ENCODE data around the gene GRIN2B.
A peak's percentile ranks its signal among the peaks of the same experiment; 100 is the strongest.

The GRIN2B gene

GRCh38 chr12:13981296-13981962, at the start of gene GRIN2B:
Gene GRIN2B (minus strand): TSS chr12:13981602. CDS start chr12:13866208, 115,394 bp downstream.
- DNase-seq (ENCODE audit: low read depth, low spot score): no peak
- TF ChIP-seq POLR2AphosphoS5 (IDR thresholded peaks at IDR 0.05; ENCODE audit: borderline replicate concordance, low read depth, low read length) (no peak), EZH2 (IDR thresholded peaks at IDR 0.05) (peak; percentile 92), FOXP2 (optimal IDR thresholded peaks at IDR 0.05; ENCODE audit: control extremely low read depth, extremely low read length, insufficient read depth) (no peak)
- H3K9ac ChIP-seq (ENCODE audit: insufficient read length): no peak within 1 kb of the TSS
- H3K27ac ChIP-seq: no peak within 1 kb of the TSS
- H3K4me3 ChIP-seq: no peak within 1 kb of the TSS
- no peaks in the 10 kb centered on the region for H3K36me3 ChIP-seq (ENCODE audit: insufficient read depth, low read length)
- no peaks in the 10 kb centered on the region for H3K9me3 ChIP-seq (ENCODE audit: low read depth, low read length)

- H3K4me3 ChIP-seq: no peak overlapping the region
- H3K9me3 ChIP-seq (ENCODE audit: low read depth, low read length): no peaks in the 10 kb centered on the region
- DNase-seq (ENCODE audit: low read depth, low spot score): no peak
- H3K27ac ChIP-seq: no peak overlapping the region
- no peaks in the 10 kb centered on the region for H3K36me3 ChIP-seq (ENCODE audit: insufficient read depth, low read length)
- H3K9ac ChIP-seq (ENCODE audit: insufficient read length): no peak overlapping the region
- TF ChIP-seq POLR2AphosphoS5 (IDR thresholded peaks at IDR 0.05; ENCODE audit: borderline replicate concordance, low read depth, low read length): no peak
- TF ChIP-seq FOXP2 (optimal IDR thresholded peaks at IDR 0.05; ENCODE audit: control extremely low read depth, extremely low read length, insufficient read depth): no peak
- no peak for TF ChIP-seq EZH2 (IDR thresholded peaks at IDR 0.05)
These were observed 45.1 kb upstream of the GRIN2B start for GRCh38 chr12:14026537-14026936.

GRCh38 chr12:14024591-14024990, 43.2 kb upstream of the GRIN2B start:
- Histone ChIP-seq H3K27ac (no peak overlapping the region), H3K9me3 (ENCODE audit: low read depth, low read length) (no peaks in the 10 kb centered on the region), H3K9ac (ENCODE audit: insufficient read length) (no peak overlapping the region), H3K4me3 (no peak overlapping the region), H3K36me3 (ENCODE audit: insufficient read depth, low read length) (no peaks in the 10 kb centered on the region)
- no peak for DNase-seq (ENCODE audit: low read depth, low spot score)
- TF ChIP-seq EZH2 (IDR thresholded peaks at IDR 0.05) (no peak), POLR2AphosphoS5 (IDR thresholded peaks at IDR 0.05; ENCODE audit: borderline replicate concordance, low read depth, low read length) (no peak), FOXP2 (optimal IDR thresholded peaks at IDR 0.05; ENCODE audit: control extremely low read depth, extremely low read length, insufficient read depth) (no peak)

DNA sequence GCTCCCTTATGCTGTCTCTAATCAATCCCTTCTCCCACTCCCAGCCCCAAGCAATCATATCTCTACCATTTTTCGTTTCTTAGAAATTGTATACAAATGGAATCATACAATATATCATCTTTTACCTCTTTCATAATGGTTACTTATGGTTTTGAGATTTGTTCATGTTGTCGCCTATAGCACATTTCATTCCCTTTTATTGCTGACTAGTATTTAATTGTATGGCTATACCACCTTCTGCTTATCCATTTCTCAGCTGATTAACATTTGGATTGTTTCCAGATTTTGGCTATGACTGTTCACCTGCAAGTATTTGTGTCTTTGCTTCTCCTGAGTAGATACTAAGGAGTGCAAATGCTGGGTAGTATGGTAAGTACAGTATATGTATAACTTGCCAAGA, 36.7 kb upstream of the GRIN2B start:
- Histone ChIP-seq H3K9me3 (ENCODE audit: low read depth, low read length) (no peaks in the 10 kb centered on the region), H3K27ac (no peak overlapping the region), H3K36me3 (ENCODE audit: insufficient read depth, low read length) (no peaks in the 10 kb centered on the region), H3K4me3 (no peak overlapping the region), H3K9ac (ENCODE audit: insufficient read length) (no peak overlapping the region)
- no peak for TF ChIP-seq FOXP2 (optimal IDR thresholded peaks at IDR 0.05; ENCODE audit: control extremely low read depth, extremely low read length, insufficient read depth)
- TF ChIP-seq EZH2 (IDR thresholded peaks at IDR 0.05): no peak
- TF ChIP-seq POLR2AphosphoS5 (IDR thresholded peaks at IDR 0.05; ENCODE audit: borderline replicate concordance, low read depth, low read length): no peak
- DNase-seq (ENCODE audit: low read depth, low spot score): no peak

DNA sequence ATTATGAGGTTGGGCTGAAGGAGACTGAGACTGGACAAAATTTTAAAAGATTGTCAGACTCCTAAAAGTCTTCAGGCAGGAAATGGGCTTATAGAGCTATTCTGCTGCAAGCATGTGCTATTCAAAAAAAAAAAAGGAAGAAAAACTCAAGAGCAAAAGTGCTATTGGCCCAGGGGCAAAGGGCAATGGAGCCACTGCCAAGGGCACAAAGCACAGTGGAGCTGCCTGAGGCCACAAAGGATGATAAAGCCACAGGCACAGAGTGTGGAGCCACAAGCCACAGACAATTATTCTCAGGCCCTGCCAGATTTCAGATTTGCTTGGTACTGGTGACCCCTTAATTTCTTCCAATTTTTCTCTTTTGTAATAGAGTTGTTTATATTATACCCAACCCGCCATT, 29.6 kb upstream of the GRIN2B start:
- H3K4me3 ChIP-seq: no peak overlapping the region
- no peak overlapping the region for H3K9ac ChIP-seq (ENCODE audit: insufficient read length)
- H3K36me3 ChIP-seq (ENCODE audit: insufficient read depth, low read length): no peaks in the 10 kb centered on the region
- H3K9me3 ChIP-seq (ENCODE audit: low read depth, low read length): no peaks in the 10 kb centered on the region
- no peak for DNase-seq (ENCODE audit: low read depth, low spot score)
- no peak overlapping the region for H3K27ac ChIP-seq
- TF ChIP-seq POLR2AphosphoS5 (IDR thresholded peaks at IDR 0.05; ENCODE audit: borderline replicate concordance, low read depth, low read length) (no peak), EZH2 (IDR thresholded peaks at IDR 0.05) (no peak), FOXP2 (optimal IDR thresholded peaks at IDR 0.05; ENCODE audit: control extremely low read depth, extremely low read length, insufficient read depth) (no peak)

DNA sequence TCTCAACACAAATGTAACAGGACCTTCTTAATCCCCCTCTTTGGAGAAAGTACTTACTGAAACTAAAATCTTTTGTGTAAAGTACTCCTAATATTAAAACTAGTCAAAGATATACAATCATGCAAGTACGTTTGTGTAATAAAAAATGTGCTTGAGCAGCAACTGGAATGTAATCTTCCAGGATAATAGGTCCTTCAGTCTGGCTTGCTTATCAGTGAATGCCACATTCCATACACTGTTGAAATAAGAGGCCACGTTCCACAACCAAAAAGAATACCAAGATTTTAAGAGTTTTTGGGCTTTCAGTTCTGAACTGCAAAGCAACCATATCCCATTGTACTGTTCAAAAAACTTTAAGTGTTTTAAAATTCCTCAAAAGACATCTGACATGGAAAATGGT, 26.2 kb upstream of the GRIN2B start:
- no peaks in the 10 kb centered on the region for H3K9me3 ChIP-seq (ENCODE audit: low read depth, low read length)
- H3K27ac ChIP-seq: no peak overlapping the region
- no peak overlapping the region for H3K9ac ChIP-seq (ENCODE audit: insufficient read length)
- H3K36me3 ChIP-seq (ENCODE audit: insufficient read depth, low read length): no peaks in the 10 kb centered on the region
- no peak for TF ChIP-seq EZH2 (IDR thresholded peaks at IDR 0.05)
- H3K4me3 ChIP-seq: no peak overlapping the region
- no peak for DNase-seq (ENCODE audit: low read depth, low spot score)

- H3K27ac ChIP-seq: no peak overlapping the region
- DNase-seq (ENCODE audit: low read depth, low spot score): no peak
- H3K9me3 ChIP-seq (ENCODE audit: low read depth, low read length): no peaks in the 10 kb centered on the region
- no peak overlapping the region for H3K4me3 ChIP-seq
- H3K36me3 ChIP-seq (ENCODE audit: insufficient read depth, low read length): no peaks in the 10 kb centered on the region
- no peak for TF ChIP-seq FOXP2 (optimal IDR thresholded peaks at IDR 0.05; ENCODE audit: control extremely low read depth, extremely low read length, insufficient read depth)
- TF ChIP-seq POLR2AphosphoS5 (IDR thresholded peaks at IDR 0.05; ENCODE audit: borderline replicate concordance, low read depth, low read length): no peak
- no peak for TF ChIP-seq EZH2 (IDR thresholded peaks at IDR 0.05)
- H3K9ac ChIP-seq (ENCODE audit: insufficient read length): no peak overlapping the region
These were observed 11.2 kb upstream of the GRIN2B start for GRCh38 chr12:13992585-13992984.

DNA sequence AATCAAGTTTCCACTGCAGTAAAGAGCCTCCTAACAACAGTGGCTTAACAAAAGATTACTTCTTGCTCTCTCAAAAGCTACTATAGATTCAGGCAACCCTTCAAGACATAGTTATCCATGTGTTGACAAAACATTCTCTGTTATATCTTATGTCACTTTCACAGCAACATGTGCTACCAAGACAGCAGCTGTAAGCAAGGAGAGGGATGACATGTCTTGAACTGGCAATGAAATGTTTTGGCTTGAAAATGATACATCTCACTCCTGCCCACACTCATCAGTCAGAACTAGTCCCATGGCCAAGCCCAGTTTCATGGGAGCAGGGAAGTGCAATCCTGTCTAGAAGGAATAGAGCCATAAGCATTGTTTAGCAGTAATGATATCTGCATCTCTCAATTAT, 10.7 kb upstream of the GRIN2B start:
- H3K27ac ChIP-seq: no peak overlapping the region
- DNase-seq (ENCODE audit: low read depth, low spot score): no peak
- no peaks in the 10 kb centered on the region for H3K36me3 ChIP-seq (ENCODE audit: insufficient read depth, low read length)
- TF ChIP-seq FOXP2 (optimal IDR thresholded peaks at IDR 0.05; ENCODE audit: control extremely low read depth, extremely low read length, insufficient read depth) (no peak), EZH2 (IDR thresholded peaks at IDR 0.05) (no peak), POLR2AphosphoS5 (IDR thresholded peaks at IDR 0.05; ENCODE audit: borderline replicate concordance, low read depth, low read length) (no peak)
- no peaks in the 10 kb centered on the region for H3K9me3 ChIP-seq (ENCODE audit: low read depth, low read length)
- no peak overlapping the region for H3K9ac ChIP-seq (ENCODE audit: insufficient read length)
- no peak overlapping the region for H3K4me3 ChIP-seq

DNA sequence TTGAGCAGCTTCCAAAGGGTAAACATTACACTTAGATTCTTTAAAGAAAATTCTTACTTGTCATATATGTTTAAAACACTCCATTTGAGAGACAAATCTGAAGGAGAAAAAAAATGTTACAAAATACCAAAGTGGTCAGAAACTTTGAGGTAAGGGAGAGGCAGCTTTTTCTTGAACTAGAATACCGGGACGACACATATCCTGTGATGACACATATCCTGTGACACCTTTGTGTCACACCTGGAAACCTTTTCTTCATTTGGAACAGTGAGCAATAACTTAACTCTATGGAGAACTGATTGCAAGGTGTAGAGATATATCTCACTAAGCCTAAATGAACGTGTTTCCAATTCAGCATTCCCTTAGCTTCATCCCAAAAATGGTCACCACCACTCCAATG, 4.6 kb upstream of the GRIN2B start:
- no peak overlapping the region for H3K27ac ChIP-seq
- H3K36me3 ChIP-seq (ENCODE audit: insufficient read depth, low read length): no peaks in the 10 kb centered on the region
- no peak for DNase-seq (ENCODE audit: low read depth, low spot score)
- H3K9ac ChIP-seq (ENCODE audit: insufficient read length): no peak overlapping the region
- no peaks in the 10 kb centered on the region for H3K9me3 ChIP-seq (ENCODE audit: low read depth, low read length)
- no peak overlapping the region for H3K4me3 ChIP-seq
- TF ChIP-seq POLR2AphosphoS5 (IDR thresholded peaks at IDR 0.05; ENCODE audit: borderline replicate concordance, low read depth, low read length) (no peak), FOXP2 (optimal IDR thresholded peaks at IDR 0.05; ENCODE audit: control extremely low read depth, extremely low read length, insufficient read depth) (no peak), EZH2 (IDR thresholded peaks at IDR 0.05) (no peak)

Data from SK-N-MC (cell line).